Hematopoietic multipotent progenitor cell treated with erythropoietin and hydrocortisone succinate and interleukin-3 and kit ligand, for 15 days (in vitro differentiated cells): Measurements from ENCODE around the gene RGS10.
A peak's percentile ranks its signal among the peaks of the same experiment; 100 is the strongest.

Experiments used
- DNase-seq: peaks from one replicate; pipeline ENCODE4 v3.0.0-alpha.2; 2015; ENCODE audit warnings: low spot score

The RGS10 gene

GRCh38 chr10:119496273-119496672, 46.2 kb downstream of the RGS10 start:
- no peak for DNase-seq

GRCh38 chr10:119495545-119495944, 47.0 kb downstream of the RGS10 start:
- DNase-seq, result peak; percentile 47

- DNase-seq, result no peak
Observed at GRCh38 chr10:119495021-119495505, 47.5 kb downstream of the RGS10 start.

- no peak for DNase-seq
Observed at GRCh38 chr10:119494236-119495020, 48.1 kb downstream of the RGS10 start.

GRCh38 chr10:119493155-119493554, 49.4 kb downstream of the RGS10 start:
- no peak for DNase-seq

GRCh38 chr10:119491966-119492757, 50.4 kb downstream of the RGS10 start:
- no peak for DNase-seq

GRCh38 chr10:119489991-119490326, 52.6 kb downstream of the RGS10 start:
- DNase-seq, result no peak

GRCh38 chr10:119488675-119489074, 53.8 kb downstream of the RGS10 start:
- DNase-seq, result no peak

- no peak for DNase-seq
Observed at GRCh38 chr10:119483839-119484238, 58.7 kb downstream of the RGS10 start.

GRCh38 chr10:119483001-119483400, 59.5 kb downstream of the RGS10 start:
- no peak for DNase-seq

GRCh38 chr10:119481781-119482426, 60.6 kb downstream of the RGS10 start:
- no peak for DNase-seq

- DNase-seq, result no peak
Observed at GRCh38 chr10:119480667-119481066, 61.9 kb downstream of the RGS10 start.

- no peak for DNase-seq
Observed at GRCh38 chr10:119479532-119479931, 63.0 kb downstream of the RGS10 start.

- DNase-seq, result no peak
Observed at GRCh38 chr10:119478811-119479341, 63.6 kb downstream of the RGS10 start.

GRCh38 chr10:119478111-119478802, 64.3 kb downstream of the RGS10 start:
- DNase-seq, result no peak

- DNase-seq, result no peak
Observed at GRCh38 chr10:119477444-119477843, 65.1 kb downstream of the RGS10 start.

- DNase-seq, result no peak
Observed at GRCh38 chr10:119474606-119475005, 67.9 kb downstream of the RGS10 start.

GRCh38 chr10:119473771-119474170, 68.7 kb downstream of the RGS10 start:
- no peak for DNase-seq

- no peak for DNase-seq
Observed at GRCh38 chr10:119470920-119471702, 71.4 kb downstream of the RGS10 start.

- no peak for DNase-seq
Observed at GRCh38 chr10:119469846-119470245, 72.7 kb downstream of the RGS10 start.

- DNase-seq, result no peak
Observed at GRCh38 chr10:119469325-119469707, 73.2 kb downstream of the RGS10 start.
